Germinal center (tissue), 1 donor: Measurements from ENCODE around the gene APOA4.
A peak's percentile ranks its signal among the peaks of the same experiment; 100 is the strongest.
"Not testable (repeated sequence)": the region's sequence is repeated elsewhere in the genome, so short reads cannot be mapped to it uniquely, and the experiment has no call there.

Experiments
- DNase-seq: peaks from one replicate; pipeline ENCODE4 v3.0.0; 2012; ENCODE audit warnings: mixed read lengths, low spot score

Gene APOA4

DNA sequence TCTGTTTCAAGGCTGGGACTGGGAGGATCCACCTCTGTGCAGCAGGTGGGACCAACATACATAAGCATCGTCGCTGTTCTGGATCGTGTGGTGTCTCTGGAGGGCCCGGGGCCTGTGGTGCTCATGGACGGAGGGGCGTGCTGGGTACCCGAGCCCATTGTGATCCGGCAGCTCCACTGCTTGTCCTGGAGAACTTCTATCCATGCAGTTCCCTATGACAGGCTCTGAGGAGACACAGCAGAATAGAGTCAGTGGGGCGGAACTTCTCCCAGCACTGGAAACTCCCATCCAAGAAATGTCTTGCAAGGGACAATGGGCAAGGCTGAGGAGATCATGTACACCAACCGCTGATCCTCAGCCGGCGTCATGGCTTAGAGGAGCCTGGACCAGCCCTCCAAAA is 26.0 kb upstream of the APOA4 start:
- DNase-seq = no peak

DNA sequence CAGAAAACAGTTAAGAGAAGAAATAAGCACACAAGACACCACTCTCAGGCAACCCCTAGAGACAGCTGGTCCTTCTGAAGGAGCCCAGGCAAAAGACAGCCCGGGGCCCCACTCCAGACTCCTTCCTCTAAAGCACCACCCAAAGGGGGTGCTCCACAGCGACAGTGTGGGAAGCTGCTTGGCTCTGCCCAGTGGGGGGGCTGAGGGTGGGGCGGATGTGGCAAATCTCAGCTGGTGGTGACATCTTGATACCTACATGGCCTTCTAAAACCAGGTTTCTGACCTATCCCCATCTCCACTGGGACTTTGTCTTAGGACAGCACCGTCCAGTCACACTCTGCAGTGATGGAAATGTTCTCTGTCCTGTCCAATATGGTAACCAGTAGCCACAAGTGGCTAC is 24.5 kb upstream of the APOA4 start:
- no peak for DNase-seq

DNA sequence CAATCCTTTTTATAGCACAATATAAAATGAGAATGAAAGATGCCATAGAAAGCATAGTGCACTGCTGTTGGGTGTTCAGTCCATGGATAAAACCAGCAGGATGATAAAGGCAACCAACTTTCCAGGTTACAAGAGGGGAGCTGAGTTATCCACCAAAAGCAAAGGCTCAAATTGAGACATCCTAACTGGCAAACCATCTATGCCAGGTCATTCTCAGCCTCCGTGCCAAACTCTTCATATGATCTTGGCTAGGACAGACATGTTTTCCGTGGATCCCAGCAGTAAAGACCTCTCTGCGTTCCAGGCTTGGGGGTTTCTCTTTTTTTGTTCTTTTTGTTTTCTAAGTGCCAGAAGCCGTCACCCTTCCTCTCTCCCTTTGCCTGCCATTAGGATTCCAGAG is 21.6 kb upstream of the APOA4 start:
- DNase-seq = no peak

DNA sequence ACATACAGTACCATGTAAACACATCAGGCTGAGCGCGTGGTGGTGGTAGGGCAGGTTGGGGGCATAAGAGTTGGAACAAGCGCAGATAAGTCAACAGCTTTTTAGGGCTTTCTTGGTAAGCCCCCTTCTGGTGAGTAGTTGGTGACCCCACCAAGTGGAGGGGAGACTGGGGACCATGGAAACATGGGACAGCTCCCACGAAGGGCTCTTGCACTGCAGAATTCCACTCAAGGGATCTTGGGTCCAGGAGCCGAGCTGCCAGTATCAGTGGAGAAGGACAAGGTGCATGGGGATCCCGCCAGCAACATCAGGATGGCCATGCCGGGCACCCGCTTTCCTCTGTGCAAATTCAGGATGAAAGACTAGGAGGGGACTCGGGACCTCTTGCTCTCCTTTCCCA is 20.6 kb upstream of the APOA4 start:
- DNase-seq = no peak

DNA sequence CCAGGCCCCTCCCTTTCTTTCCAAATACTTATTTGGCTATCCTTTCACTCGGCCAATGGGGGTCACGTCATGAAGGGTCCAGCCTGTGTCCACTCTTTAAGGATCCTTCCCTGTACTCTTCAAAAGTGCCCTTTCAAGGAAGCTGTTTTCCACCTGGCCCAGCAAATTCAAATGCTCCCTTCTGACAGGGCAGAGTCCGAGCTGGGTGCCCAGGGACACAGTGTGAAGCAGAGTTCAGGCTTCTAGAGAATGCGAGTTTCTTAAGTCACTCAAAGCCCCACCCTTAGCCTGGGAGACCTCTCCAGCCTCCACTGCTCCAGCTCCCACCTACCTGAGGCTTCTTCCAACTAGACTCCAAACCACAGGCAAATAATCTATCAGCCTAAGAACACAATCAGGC is 19.8 kb upstream of the APOA4 start:
- no peak for DNase-seq

DNA sequence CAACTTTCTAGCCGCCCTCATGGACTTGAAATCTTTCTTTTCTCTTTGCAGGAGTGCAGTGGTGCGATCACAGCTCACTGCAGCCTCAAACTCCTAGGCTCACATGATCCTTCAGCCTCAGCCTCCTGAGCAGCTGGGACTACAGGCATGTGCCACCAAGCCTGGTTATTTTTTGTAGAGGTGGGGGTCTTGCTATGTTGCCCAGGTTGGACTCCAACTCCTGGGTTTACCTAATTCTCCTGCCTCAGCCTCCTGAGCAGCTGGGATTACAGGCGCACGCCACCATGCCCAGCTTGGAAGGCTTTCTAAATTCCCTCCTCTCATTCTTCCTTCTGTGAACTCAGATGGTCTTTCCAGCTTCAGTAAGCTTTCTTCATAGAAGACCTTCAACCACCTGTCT is 19.0 kb upstream of the APOA4 start:
- DNase-seq = no peak

DNA sequence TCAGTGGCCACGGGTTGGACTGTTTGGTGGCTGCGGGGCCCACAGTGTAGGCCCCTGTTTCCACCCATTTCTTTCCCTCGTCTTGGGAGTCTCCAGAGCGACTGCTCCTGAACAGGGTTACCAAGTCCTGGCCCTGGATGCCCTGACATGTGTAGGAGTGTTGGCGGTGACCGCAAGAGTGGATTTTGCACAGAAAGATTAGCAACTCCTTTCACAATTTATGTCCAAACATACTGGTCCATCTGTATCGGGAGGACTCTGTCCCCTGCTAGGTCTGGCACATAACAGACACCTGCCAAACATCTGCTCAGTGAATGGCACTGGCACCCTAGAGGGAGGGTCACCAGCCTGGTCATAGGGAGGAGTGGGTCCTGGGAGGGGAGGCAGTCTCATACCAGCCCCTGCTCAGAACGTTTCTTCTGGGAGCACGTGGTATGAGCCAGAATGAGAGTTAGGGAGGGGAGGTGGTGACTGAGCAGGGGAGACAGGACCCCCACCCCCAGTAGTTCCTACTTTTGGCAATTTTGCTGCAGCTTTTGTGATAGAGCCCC is 17.7 kb upstream of the APOA4 start:
- no peak for DNase-seq

DNA sequence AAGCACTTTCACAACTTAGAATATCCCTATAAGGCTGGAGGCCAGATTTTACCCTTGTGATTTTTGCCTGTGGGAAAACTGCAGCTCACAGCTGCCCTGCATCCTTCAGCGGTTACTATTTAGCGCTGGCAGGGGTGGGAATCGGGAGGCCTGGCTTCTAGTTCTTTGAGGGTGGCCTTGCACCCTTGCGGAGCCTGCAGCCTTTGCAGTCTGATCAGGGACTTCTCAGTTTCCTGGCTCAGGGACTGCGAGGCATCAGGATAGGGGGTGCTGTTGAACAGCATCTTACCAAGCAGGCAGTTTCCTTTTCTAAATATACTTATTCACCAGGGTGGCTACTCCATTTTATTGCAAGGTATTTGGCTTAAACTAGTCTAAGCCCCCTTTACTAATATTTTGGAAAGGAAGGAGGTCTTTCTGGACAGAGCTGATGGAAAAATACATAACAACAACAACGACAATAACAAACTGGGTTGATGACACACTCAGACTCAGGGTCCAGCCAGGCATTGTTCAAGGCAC is 17.2 kb upstream of the APOA4 start:
- DNase-seq = no peak

DNA sequence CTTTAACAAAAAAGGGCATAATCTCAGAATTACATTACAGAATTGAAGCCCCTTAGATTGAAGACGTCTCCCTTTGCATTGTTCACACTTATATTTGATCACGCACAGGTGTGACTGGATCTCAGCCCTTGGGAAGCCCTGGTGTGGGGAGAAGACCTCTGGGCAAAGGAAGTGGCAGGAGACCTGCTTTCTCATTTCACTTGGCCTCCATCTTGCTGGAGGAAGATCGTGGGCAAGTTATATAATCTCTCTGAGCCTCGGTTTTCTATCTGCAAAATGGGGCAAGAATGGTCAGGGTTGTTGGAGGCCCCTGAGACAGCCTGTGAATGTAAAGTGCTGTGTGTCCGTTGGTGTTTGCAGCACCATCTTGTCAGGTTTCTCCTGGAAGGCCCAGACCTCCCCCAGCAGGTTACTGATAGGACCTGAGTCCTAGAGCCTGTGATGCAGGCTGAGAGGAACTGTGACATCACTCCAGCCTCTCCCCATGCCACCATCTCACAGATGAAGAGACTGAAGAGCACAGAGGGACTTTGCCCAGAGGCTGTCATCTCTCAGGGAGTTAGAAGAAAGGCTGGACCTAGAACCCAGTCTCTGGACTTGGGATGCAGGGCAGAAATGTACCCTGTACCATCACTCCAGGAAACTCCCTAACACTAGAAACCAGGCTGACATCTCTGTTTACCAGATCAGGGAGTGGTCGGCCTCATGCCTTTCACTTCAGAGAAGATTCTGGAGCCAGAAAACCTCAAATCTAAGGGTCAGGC is 15.4 kb upstream of the APOA4 start:
- no peak for DNase-seq

DNA sequence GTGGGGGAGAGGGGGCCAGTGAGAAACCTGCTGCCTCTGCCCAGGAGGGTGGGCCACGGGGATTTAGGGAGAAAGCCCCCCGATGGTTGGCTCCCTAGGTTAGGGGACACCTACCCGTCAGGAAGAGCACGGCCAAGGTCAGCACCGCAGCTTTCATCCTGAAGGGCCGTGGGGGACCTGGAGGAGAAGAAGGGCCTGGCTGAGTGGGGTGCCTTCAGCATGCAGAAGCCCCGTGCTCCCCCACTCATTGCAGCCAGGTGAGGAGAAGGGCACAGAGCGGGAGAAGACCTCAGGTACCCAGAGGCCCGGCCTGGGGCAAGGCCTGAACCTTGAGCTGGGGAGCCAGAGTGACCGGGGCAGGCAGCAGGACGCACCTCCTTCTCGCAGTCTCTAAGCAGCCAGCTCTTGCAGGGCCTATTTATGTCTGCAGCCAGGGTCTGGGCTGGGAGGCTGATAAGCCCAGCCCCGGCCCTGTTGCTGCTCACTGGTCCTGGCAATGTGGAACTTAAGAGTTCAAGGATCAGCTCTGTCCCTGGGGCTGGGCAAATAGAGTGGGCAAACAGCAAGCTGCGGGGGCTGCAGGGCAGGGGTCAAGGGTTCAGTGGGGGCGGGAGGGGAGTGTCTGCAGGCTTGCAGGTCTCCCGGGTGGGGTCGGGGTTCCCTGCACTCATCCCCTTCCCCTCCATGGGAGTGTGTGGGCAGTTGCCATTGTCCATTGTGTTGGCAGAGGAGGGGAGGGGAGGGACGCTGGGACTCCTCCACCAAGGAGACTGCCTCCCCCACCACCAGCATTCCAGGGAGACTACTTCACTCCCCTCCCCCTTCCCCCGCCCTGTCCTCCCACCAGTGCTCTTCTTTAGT is 14.4 kb upstream of the APOA4 start, which contains the start of gene APOA1:
APOA1 (minus strand) TSS at position 392 of the 861 bp plus-strand sequence; CDS start at position 157, 235 bp downstream.
- DNase-seq = no peak

DNA sequence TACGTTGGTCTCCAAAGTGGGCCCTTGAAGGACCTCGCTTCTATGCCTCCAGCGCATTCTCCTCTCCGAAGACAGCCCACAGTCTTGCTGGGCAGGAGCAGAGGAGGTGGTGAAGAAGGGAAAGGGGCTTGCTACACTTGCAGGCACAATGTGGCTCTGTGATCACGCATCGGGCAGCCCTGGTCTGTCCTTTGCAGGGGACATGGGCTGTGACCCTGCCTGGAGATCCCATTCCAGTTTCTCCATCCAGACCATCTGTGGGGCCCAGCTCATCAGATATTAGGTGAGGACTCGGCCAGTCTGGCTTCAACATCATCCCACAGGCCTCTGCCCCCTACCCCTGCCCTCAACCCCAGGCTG is 13.5 kb upstream of the APOA4 start:
- DNase-seq = no peak

DNA sequence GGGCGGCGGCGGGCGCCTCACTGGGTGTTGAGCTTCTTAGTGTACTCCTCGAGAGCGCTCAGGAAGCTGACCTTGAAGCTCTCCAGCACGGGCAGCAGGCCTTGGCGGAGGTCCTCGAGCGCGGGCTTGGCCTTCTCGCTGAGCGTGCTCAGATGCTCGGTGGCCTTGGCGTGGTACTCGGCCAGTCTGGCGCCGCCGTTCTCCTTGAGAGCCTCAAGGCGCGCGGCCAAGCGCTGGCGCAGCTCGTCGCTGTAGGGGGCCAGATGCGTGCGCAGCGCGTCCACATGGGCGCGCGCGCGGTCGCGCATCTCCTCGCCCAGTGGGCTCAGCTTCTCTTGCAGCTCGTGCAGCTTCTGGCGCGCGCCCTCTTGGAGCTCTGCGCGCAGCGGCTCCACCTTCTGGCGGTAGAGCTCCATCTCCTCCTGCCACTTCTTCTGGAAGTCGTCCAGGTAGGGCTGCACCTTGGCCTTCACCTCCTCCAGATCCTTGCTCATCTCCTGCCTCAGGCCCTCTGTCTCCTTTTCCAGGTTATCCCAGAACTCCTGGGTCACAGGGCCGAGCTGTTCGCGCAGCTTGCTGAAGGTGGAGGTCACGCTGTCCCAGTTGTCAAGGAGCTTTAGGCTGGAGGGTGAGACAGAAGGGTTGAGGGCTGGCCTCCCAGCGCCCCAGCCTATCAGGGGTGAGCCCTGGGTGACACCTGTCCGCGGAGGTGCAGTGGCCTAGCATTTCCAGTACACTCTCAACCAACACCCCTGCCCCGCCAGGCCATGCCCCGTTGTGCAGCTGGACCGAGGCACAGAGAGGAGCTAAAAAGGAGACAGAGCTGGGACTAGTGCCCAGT is 12.9 kb upstream of the APOA4 start:
- DNase-seq = peak; percentile 89

DNA sequence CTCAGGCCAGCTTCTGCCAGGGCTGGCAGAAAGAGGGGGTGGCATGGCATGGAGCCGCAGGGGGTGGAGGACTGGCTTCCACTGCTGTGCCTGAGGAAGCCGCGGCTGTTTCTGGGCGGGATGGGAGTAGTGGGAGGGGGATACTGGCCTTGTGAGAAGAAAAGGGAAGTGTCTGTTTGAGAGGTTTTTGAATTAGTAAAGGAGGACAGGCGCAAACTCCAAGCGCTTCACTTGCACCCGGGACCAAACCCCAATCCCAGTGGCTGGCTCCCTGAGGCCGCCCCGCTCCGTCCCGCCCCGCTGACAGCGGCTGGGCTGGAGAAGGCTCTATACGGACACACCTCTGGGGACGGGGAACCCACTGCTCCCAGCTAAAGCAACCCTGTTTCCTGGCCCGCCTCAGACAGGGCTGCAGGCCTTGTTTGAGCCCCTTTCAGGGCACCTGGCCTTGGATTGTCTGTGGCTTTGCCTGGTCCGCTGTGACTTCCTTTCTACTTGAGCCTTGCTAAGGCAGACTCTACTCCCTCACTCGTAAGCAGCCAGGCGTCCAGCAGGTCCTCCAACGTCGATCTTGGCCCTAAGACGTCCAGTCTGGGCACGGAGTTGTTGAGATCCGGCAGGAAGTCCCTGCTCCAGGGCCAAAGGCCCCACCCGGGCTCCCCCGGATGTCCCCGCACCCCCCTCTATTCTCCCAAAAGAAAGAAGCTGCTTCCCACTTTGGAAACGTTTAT is 12.1 kb upstream of the APOA4 start:
- DNase-seq = peak; percentile 17

DNA sequence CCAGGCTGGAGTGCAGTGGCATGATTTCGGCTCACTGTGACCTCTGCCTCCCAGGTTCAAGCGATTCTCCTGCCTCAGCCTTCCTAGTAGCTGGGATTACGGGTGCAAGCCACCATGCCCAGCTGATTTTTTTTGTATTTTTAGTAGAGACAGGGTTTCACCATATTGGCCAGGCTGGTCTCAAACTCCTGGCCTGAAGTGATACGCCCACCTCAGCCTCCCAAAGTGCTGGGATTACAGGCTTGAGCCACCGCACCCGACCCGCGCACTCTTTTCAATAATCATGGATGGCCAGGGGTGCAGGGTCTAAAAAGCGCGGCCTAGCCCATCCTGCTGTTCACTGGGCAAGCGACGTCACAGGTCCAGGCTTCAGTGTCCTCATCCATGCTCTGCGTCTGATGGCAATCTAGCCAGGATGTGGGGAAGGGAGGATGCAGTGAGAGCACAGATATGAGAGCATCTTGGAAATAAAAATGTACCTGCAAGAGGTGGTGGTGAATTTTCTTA is 11.5 kb upstream of the APOA4 start:
- not testable (repeated sequence) for DNase-seq

DNA sequence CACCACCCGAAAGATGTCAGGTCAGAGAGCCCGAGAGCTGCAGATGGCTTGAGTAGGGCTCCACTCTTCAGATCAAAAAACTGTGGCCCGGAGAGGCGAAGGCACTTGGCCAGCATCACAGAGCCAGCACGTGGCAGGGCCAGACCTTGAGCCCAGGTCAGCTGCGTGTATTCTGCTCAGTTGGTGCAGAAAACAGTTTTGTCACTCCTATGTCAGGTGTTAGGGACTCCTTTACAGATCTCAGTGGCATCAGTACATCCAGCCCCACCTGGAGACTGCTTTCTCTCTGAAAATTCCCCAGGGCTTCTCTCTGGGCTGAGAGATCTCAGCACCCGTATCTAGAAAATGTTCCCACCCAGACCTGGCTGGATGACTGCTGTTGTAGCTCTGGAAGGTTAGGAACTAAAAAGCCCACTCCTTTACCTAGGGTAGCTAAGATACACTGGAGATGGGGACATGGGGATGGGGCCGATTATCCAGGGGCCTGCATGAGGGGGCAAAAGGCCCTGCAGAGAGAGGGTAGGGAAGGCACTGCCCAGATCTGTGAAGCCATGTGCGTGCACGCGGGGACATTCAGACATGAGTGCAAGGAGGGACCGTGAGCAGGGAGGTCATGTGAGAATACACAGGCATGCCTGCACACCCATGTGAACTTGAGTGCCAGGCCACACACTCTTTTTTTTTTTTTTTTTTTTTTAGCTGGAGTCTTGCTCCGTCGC is 10.9 kb upstream of the APOA4 start:
- DNase-seq = no peak

DNA sequence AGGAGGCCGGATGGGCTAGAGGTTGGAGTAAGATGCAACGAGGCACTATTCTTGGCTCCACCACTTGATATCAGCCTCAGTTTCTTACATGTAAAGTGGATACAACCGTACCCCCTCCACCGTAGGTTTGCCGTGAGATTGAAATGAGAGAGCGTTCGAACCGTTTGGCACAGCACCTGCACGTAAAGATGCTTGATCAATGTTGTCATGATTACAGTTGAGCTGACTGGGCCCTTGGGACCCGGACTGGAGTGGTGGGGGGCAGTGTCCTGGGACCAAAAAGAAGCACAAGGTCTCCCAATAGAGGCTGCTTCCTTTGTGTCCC is 10.3 kb upstream of the APOA4 start:
- DNase-seq = no peak

DNA sequence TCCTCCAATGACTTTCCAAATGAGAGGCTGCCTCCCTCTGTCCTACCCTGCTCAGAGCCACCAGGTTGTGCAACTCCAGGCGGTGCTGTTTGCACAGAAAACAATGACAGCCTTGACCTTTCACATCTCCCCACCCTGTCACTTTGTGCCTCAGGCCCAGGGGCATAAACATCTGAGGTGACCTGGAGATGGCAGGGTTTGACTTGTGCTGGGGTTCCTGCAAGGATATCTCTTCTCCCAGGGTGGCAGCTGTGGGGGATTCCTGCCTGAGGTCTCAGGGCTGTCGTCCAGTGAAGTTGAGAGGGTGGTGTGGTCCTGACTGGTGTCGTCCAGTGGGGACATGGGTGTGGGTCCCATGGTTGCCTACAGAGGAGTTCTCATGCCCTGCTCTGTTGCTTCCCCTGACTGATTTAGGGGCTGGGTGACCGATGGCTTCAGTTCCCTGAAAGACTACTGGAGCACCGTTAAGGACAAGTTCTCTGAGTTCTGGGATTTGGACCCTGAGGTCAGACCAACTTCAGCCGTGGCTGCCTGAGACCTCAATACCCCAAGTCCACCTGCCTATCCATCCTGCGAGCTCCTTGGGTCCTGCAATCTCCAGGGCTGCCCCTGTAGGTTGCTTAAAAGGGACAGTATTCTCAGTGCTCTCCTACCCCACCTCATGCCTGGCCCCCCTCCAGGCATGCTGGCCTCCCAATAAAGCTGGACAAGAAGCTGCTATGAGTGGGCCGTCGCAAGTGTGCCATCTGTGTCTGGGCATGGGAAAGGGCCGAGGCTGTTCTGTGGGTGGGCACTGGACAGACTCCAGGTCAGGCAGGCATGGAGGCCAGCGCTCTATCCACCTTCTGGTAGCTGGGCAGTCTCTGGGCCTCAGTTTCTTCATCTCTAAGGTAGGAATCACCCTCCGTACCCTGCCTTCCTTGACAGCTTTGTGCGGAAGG is 9.5 kb upstream of the APOA4 start:
- no peak for DNase-seq

DNA sequence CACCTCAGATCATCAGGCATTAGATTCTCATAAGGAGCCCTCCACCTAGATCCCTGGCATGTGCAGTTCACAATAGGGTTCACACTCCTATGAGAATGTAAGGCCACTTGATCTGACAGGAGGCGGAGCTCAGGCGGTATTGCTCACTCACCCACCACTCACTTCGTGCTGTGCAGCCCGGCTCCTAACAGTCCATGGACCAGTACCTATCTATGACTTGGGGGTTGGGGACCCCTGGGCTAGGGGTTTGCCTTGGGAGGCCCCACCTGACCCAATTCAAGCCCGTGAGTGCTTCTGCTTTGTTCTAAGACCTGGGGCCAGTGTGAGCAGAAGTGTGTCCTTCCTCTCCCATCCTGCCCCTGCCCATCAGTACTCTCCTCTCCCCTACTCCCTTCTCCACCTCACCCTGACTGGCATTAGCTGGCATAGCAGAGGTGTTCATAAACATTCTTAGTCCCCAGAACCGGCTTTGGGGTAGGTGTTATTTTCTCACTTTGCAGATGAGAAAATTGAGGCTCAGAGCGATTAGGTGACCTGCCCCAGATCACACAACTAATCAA is 8.8 kb upstream of the APOA4 start:
- no peak for DNase-seq
